Activated CD4-positive, alpha-beta T cell treated with anti-CD3 and anti-CD28 coated beads for 24 hours (primary cell): Measurements from ENCODE around the gene SEBOX.

Source experiments
- DNase-seq, 2 donors: peaks; one replicate each; pipeline ENCODE4 v3.0.0-alpha.2; 2020; ENCODE audit warnings: low read depth in 2 of 2

SEBOX gene

GRCh38 chr17:28394337-28395116, 29.5 kb upstream of the SEBOX start:
- no peak for DNase-seq

- DNase-seq: no peak
Observed at GRCh38 chr17:28392491-28392890, 27.5 kb upstream of the SEBOX start.

- DNase-seq: no peak
Observed at GRCh38 chr17:28391401-28391800, 26.4 kb upstream of the SEBOX start.

- DNase-seq: no peak
Observed at GRCh38 chr17:28390984-28391383, 26.0 kb upstream of the SEBOX start.

- DNase-seq: no peak
Observed at GRCh38 chr17:28390563-28390962, 25.6 kb upstream of the SEBOX start.

- no peak for DNase-seq
Observed at GRCh38 chr17:28390141-28390540, 25.1 kb upstream of the SEBOX start.

- DNase-seq: no peak
Observed at GRCh38 chr17:28388106-28388505, 23.1 kb upstream of the SEBOX start.

- no peak for DNase-seq
Observed at GRCh38 chr17:28386391-28386790, 21.4 kb upstream of the SEBOX start.

GRCh38 chr17:28385406-28385805, 20.4 kb upstream of the SEBOX start:
- DNase-seq: no peak

GRCh38 chr17:28385037-28385400, 20.0 kb upstream of the SEBOX start:
- DNase-seq: no peak

- DNase-seq: peak; percentile 46 to 51
Observed at GRCh38 chr17:28384281-28385036, 19.5 kb upstream of the SEBOX start.

- DNase-seq: no peak
Observed at GRCh38 chr17:28381141-28381825, 16.3 kb upstream of the SEBOX start.

- DNase-seq: no peak
Observed at GRCh38 chr17:28379814-28380801, 15.1 kb upstream of the SEBOX start.

- DNase-seq: no peak
Observed at GRCh38 chr17:28372945-28373274, 7.9 kb upstream of the SEBOX start.

GRCh38 chr17:28372203-28372944, 7.4 kb upstream of the SEBOX start:
- no peak for DNase-seq

GRCh38 chr17:28371245-28372202, 6.5 kb upstream of the SEBOX start, which contains the start of gene SARM1:
TSS of gene SARM1 (plus strand) at chr17:28371694. CDS start at chr17:28372033, 339 bp downstream.
- peak; percentile 74 to 85 for DNase-seq

- DNase-seq: no peak
Observed at GRCh38 chr17:28370744-28371103, 5.7 kb upstream of the SEBOX start.

- no peak for DNase-seq
Observed at GRCh38 chr17:28370035-28370743, 5.2 kb upstream of the SEBOX start, which contains the start of gene VTN. TSS of gene VTN (minus strand) at chr17:28370307. CDS start at chr17:28370203, 104 bp downstream.

- DNase-seq: no peak
Observed at GRCh38 chr17:28369684-28370034, 4.7 kb upstream of the SEBOX start.
